Measurements from ENCODE around the gene MAP4K3. TPM values are rescaled to one million over a fixed set of nuclear protein-coding genes. Genes with fewer than 3 reads are reported as not detected.

MAP4K3 gene
- total and polyA plus RNA-seq, 9 of the 15 experiments (the other 6 are each of a cell fraction or from before 2014, with no cell fraction given), result 3.1 to 30.0 (median 16.9) TPM

GRCh38 chr2:39437522-39438296 lies 624 bp upstream of the MAP4K3 start (continued):
- TF ChIP-seq NR1H2 (CRISPR knock-in tag; IDR thresholded peaks at IDR 0.05) (0 out of 2 replicates have a peak, but pooled peaks have one; percentile 31), ZNF584 (CRISPR knock-in tag; IDR thresholded peaks at IDR 0.05; ENCODE audit: low read depth) (0 out of 2 replicates have a peak, but pooled peaks have one; percentile 6), NONO (IDR thresholded peaks at IDR 0.05; ENCODE audit: low read depth in 2 of 2, low read length in 1 of 2) (no peak), FOXK2 (conservative IDR thresholded peaks at IDR 0.05 in 1 of 2, IDR thresholded peaks at IDR 0.05 in 1 of 2; ENCODE audit: low read depth in 2 of 2) (0 out of 4 replicates have a peak, but pooled peaks of 1 of the 2 experiments have one; percentile 10), PKNOX1 (IDR thresholded peaks at IDR 0.05) (peak; percentile 67), PHF8 (IDR thresholded peaks at IDR 0.05; ENCODE audit: borderline replicate concordance, low read length) (no peak), NFIC (IDR thresholded peaks at IDR 0.05) (no peak), RAD51 (IDR thresholded peaks at IDR 0.05; ENCODE audit: borderline replicate concordance, low read depth) (peak; percentile 52), CHD1 (IDR thresholded peaks at IDR 0.05; ENCODE audit: low read length) (peak; percentile 61), ETS1 (conservative IDR thresholded peaks at IDR 0.05; ENCODE audit: control insufficient read depth, low read depth, low read length) (0 out of 2 replicates have a peak, but pooled peaks have one; percentile 21), ZFX (CRISPR knock-in tag; IDR thresholded peaks at IDR 0.05) (peak; percentile 66), ZNF384 (IDR thresholded peaks at IDR 0.05; ENCODE audit: low read depth, low read length) (no peak), TFAP4 (CRISPR knock-in tag; IDR thresholded peaks at IDR 0.05; ENCODE audit: borderline replicate concordance) (0 out of 2 replicates have a peak, but pooled peaks have one; percentile 14), SAFB (IDR thresholded peaks at IDR 0.05; ENCODE audit: borderline replicate concordance, low read depth, low read length) (peak; percentile 66; the same call in 1 of the 2 replicates), GTF2E2 (tag; IDR thresholded peaks at IDR 0.05) (0 out of 2 replicates have a peak, but pooled peaks have one; percentile 61), SRF (CRISPR knock-in tag; IDR thresholded peaks at IDR 0.05) (0 out of 4 replicates have a peak, but pooled peaks of 1 of the 2 experiments have one; percentile 32), ZNF583 (CRISPR knock-in tag; IDR thresholded peaks at IDR 0.05) (no peak), FOXA3 (CRISPR knock-in tag; conservative IDR thresholded peaks at IDR 0.05 in 1 of 2, IDR thresholded peaks at IDR 0.05 in 1 of 2) (no peak), ZNF197 (CRISPR knock-in tag; IDR thresholded peaks at IDR 0.05; ENCODE audit: low read depth) (no peak), SP1 (CRISPR knock-in tag; IDR thresholded peaks at IDR 0.05) (0 out of 2 replicates have a peak, but pooled peaks have one; percentile 44), TFE3 (CRISPR knock-in tag; IDR thresholded peaks at IDR 0.05) (peak; percentile 48)
